Measurements from ENCODE around the gene TNIP2.

DNA sequence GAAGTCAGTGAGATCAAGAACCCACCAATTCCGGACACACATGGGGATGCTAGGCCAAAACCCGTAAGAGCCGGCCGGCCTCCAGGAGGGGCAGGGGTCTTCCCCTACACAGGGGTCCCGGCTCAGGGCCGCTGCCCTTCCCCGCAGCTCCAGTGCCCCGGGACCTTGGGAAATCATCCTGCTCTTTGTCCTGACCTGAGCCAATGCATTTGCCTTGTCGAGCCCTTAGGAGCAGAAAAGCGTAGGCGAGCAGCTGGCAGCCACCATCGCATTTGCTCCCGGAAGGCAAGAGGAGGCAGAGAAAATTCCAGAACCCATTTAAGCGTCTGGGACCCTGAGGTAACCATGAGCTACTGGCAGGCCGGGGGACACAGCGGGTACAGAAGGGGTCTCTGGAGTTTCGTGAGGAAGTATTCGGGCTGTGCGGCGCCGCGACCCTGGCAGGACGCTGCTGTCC lies 7.4 kb upstream of the TNIP2 start:
- no peak for TF ChIP-seq CTCF (IDR thresholded peaks at IDR 0.05; ENCODE audit: insufficient read depth, low read length, poor library complexity, severe bottlenecking)
- no peak for TF ChIP-seq EZH2phosphoT487 (conservative IDR thresholded peaks at IDR 0.05; ENCODE audit: low read length)
